NCI-H1092 (cell line): Measurements from ENCODE around the gene GJB3.
A peak's percentile ranks its signal among the peaks of the same experiment; 100 is the strongest.

Source experiments
- DNase-seq: peaks from one replicate; lab custom pipeline; 2025; lab: John Stamatoyannopoulos, UW

The GJB3 gene

DNA sequence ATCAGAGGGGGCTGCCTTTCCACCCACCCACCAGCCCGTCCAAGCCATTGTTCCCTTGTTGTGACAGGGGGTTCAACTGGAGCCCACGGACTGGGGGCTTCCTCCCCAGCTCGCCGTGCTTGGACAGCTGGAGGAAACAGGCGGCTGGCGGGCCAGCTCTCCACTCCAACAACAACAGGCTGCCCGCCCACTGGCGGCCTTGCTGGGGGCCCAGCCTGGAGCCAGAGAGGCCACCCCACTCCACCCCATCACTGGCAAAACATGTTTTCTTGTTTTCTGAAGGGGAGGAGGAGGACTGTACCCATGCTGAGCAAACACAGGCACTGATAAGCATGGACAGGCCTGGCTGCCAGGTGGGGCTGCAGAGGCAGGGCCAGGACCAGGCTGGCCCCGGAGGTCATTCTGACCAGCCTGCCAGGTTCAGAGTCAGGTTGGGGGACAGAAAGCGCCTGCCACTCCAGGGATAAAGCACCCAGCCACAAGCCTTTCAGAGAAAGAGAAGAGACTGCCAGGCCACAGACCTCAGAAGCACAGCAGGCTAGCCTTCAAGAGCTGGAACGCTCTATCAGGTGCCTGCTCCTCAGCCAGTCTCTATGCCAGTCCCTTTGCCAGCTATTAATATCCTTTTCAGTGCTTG, 44.6 kb downstream of the GJB3 start:
- peak; percentile 32 for DNase-seq

GRCh38 chr1:34827341-34827941, 46.4 kb downstream of the GJB3 start:
- DNase-seq = no peak

DNA sequence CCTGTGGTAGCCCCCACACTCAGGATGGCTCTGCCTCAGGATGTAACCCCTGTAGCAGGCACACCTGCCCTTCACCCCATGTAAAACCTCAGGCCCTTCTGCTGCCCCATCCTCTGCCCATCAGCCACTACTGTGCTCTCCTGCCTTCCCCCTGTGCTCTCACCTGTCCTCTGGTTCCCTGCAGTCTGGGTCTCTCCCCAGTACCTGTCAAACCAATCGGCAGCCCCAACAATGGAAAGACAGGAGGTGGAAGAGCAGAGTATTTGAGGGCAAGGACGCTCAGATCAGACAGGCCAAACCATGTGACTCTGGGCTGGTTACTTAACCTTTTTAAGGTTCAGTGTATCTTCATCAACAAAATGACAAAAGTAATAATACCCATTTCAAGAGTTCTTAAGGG, 47.6 kb downstream of the GJB3 start:
- no peak for DNase-seq

- DNase-seq = no peak
Observed at GRCh38 chr1:34829250-34829649, 48.2 kb downstream of the GJB3 start.

- DNase-seq = no peak
Observed at GRCh38 chr1:34831721-34832246, 50.8 kb downstream of the GJB3 start.

DNA sequence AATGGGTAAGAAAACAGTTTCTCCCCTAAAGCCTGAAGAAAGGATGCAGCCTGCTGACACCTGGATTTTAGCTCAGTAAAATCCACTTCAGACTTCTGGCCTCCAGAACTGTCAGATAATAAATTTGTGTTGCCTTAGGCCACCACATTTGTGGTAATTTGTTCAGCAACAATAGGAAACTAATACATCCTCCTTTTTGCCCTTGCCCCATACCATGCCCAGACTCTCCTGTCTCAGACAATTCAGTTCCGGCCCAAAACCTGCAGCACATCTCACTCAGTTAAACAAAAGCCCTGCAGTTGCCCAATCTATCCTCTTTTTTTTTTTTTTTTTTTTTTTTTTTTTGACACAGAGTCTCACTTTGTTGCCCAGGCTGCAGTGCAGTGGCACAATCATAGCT, 52.7 kb downstream of the GJB3 start:
- DNase-seq = no peak
